NCI-H1105 (cell line): ENCODE measurements around the gene GPR78.

ENCODE experiments used
- DNase-seq: peaks from one replicate; lab custom pipeline; 2025; lab: John Stamatoyannopoulos, UW

Gene GPR78

DNA sequence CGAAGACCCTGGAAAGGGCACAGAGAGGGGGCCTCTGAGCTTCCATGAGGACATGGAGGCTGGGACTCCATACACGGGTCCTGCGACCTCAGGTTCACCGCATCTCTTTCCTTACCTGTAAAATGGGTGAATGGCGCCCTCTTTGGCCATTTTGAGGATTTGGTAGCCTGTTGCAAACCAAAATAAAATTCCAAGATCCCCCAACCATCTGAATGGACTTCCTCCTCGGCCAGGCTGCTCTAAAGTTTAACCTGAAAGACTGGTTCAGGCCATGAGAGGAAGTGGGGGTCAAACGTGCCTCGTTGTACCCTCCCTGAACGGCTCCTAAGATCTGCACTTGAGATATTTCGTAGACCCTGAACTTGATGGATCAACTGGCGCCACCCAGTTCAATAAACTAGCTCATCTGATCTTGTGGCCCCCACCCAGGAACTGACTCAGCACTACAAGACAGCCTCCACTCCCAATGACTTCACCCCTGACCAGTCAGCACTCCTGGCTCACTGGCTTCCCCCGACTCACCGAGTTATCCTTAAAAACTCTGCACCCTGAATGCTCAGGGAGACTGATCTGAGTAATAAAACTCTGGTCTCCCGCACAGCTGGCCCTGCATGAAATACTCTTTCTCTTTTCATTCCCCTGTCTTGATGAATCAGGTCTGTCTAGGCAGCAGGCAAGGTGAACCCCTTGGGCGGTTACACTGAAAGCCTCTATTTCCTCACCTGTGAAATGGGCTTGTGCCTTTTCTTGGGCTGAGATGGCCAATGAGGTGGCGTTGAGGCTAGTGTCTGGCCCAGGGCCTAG, 32.9 kb upstream of the GPR78 start:
- no peak for DNase-seq

- no peak for DNase-seq
These were observed 32.1 kb upstream of the GPR78 start for GRCh38 chr4:8547912-8548730.

GRCh38 chr4:8548731-8549351, 31.4 kb upstream of the GPR78 start:
- no peak for DNase-seq

GRCh38 chr4:8549352-8549931, 30.8 kb upstream of the GPR78 start:
- DNase-seq: no peak

GRCh38 chr4:8550691-8551090, 29.5 kb upstream of the GPR78 start:
- DNase-seq: no peak

DNA sequence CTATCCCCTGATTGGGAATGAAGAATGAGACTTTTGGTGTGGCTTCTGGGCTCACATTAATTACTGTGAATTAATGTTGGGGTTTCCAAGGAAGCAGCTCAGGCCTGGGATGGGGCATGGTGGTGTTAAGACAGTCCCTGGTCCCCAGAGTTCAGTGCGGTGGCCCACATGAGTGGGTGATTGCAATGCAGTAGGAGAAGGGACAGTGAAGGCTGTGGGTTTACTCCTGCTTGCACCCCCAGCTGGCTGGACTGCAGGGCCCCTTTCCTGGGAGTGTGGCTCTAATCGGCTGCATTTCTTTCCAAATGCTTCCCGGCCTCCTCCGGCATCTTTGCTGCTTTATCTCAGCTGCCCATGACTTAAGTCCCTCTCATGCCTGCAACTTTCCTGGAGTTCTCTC, 28.2 kb upstream of the GPR78 start:
- no peak for DNase-seq

DNA sequence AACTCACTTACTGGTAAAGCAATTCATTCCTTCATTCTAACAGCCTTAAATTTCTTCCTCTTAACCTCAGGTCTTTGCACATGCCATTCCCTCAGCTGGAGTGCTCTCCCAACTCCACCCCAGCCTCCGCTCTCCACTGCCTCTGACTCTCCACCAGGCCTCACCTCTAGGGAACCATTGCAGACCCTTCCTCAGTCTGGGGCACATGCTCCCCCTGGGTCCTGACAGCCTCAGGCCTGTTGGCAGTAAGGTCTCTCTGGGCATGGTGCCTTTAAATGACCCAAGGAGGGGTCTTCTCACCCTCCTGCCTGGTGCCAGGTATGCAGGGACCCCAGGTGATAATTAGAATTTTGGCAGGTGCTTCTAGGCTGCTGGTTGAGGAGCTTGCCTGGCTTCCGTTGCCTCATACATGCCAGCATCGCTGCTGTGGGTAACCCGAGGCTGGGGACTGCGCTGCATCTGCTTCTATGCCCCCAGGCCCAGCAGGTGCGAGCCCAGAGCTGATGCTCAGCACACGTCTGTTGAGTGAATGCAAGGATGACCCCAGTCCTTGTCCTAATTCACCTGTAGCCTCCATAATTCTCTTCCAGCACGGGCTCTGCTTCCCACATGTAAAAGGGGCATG, 27.5 kb upstream of the GPR78 start:
- DNase-seq: no peak

DNA sequence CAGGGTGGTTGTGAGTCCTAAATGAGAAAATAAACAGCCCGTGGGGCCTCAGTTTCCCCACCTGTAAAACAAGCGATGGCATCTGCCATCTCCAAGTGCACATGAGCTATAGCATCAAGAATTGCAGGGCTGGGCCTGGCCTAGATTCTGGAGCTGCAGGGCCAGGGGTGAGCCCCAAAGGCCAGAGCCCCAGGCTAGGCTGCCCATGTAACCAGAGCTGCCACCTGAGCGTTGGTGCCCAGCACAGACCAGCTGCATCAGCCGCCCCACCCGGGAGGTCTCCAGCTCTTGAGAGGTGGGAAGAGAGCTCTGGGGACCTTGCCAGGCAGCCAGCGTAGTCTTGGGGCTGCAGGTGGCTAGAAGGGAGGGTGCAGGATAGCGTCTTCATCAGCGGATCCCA, 27.0 kb upstream of the GPR78 start:
- DNase-seq: no peak

- DNase-seq: no peak
These were observed 26.2 kb upstream of the GPR78 start for GRCh38 chr4:8553991-8554405.

DNA sequence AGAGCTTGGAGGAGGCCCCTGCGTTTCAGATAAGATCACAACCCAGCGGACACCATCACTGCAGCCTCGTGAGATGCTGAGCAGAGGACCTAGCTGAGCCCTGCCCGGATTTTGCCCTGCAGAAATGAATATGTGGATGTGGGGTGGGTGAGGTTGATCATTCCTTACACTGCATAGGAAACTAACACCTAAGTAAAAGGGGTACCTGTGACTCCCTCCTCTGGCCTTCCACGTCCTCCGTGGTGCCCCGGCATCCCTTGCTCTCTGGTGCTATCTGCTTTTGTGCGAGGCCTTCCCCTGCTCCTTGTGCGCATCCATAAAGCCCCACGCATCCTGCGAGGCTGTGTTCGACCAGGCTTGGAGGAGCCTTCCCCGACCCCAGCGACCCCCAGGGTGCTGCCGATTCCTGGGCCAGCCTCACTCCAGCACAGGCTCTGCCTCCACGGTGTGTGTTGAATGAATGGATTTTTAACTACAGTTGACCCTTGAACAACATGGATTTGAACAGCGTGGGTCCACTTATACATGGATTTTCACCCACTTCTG, 25.6 kb upstream of the GPR78 start:
- no peak for DNase-seq

GRCh38 chr4:8555716-8556115, 24.5 kb upstream of the GPR78 start:
- DNase-seq: no peak

GRCh38 chr4:8556341-8557150, 23.6 kb upstream of the GPR78 start:
- no peak for DNase-seq

DNA sequence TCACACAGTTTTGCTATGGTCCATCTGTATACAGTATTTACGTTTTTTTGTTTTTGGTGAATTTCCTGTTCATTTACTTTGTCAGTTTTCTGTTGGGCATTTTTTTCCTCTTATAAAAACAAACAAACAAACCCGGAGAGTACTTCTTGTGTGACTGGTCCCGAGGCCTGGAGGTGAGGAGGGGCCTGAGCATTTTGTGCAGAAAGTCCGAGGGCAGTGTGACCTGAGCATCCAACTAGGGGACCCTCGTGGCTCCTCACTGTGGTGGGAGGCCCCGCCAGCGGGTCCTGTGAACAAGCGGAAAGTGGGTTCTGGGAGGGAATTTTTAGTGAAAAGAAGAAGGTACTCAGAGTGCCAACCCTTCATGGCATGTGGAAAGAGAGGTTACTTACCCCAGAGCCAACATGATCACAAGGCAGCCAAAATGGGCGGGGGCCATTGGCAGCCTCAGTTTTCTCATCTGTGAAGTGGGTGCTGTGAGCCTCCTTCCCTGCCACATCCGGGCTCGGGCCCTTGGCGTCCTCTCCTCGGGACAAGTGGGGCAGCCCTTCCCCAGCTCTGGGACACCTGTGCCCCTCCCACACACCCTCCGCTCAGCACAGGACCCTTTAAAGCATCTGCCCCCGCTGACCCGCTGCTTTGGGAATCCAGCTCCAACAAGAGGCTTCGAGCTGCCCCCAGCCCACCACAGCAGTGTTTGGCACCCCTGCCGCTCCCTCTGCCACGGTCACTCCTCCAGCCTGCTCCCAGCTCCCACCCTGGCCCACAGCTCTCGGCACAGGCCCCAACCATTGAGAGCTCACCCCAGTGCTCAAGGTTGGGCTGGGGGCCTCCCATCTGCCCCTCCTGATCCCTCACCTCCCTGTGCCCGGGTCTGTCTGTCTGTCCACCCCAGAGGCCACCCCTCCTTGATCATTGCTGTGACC, 22.8 kb upstream of the GPR78 start:
- DNase-seq: no peak

GRCh38 chr4:8558080-8558960, 21.9 kb upstream of the GPR78 start:
- DNase-seq: no peak

GRCh38 chr4:8559011-8559410, 21.2 kb upstream of the GPR78 start:
- no peak for DNase-seq

DNA sequence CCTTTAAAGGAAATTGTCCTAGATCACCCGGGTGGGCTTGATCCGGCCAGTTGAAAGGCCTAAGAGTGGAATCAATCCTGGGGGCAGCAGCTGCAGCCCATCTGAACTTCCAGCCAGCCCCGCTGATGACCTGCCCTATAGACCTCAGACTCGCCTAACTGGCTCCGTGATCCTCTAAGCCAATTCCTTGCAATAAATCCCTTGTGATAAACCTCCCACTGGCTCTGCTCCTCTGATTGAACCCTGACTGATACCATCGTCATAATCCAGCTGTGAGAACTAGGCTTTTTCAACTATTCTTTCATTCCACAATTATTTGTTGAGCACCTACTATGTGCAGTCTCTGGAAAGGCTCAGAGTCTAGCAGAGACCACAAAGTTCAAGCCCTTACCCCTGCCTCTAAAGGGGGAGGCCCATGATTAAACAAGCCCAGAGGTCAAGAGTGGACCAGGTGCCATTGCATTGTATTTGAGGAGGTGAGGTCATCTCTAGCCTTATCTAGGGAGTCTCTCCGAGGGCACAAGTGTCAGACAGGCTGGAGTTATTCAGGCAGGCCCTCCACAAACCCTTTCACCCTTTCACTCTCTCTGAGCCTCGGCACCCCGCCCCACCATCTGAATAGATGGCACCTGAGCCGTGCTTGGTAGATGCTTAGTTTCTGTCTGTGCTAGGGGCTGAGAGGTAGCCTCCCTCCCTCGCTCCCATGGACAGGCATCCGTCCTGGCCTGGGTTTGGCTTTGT, 20.5 kb upstream of the GPR78 start:
- DNase-seq: no peak

- DNase-seq: no peak
These were observed 19.7 kb upstream of the GPR78 start for GRCh38 chr4:8560265-8561047.
